IMR-90 (cell line): ENCODE results near the gene FAM131C. TPM values are rescaled to one million over a fixed set of nuclear protein-coding genes. Genes with fewer than 3 reads are reported as not detected.

Source experiments
- ATAC-seq: fragments of 200-7000 bp; cut with Tn5 transposase; 2 replicates; pipeline ENCODE4 v1.9.1; 2020; ENCODE audit warnings: low read depth, mild to moderate bottlenecking, moderate library complexity
- BruUV-seq: library from RNA; stranded (reverse); fragments of 400-500 nt; replicated peaks from 2 replicates; lab custom pipeline; 2021; lab: Mats Ljungman, UMichigan
- CTCF ChIA-PET: fragments of 300-600 bp; formaldehyde crosslinking; extraction: SDS; loops from one replicate; lab custom pipeline; 2021; ENCODE audit warnings: antibody characterized with exemption; lab: Yijun Ruan, JAX
- POLR2A ChIA-PET: fragments of 300-600 bp; sonication (Branson Sonifier 250); formaldehyde crosslinking; loops from one replicate; lab custom pipeline; 2022; ENCODE audit warnings: antibody characterized with exemption; ENCODE audit not compliant: unreplicated experiment; lab: Charles Lee
- DNase-seq: peaks from one replicate; pipeline ENCODE4 v3.0.0; 2013
- H2AFZ ChIP-seq: replicated peaks from 2 replicates; pipeline ENCODE3; 2013; ENCODE audit warnings: low read length, mild to moderate bottlenecking; ENCODE audit not compliant: poor library complexity
- H2AK5ac ChIP-seq: 2 replicates; pipeline ENCODE4 v1.6.1; 2013; ENCODE audit warnings: low read depth, low read length, inconsistent platforms
- H2AK9ac ChIP-seq: replicated peaks from 2 replicates; pipeline ENCODE3; 2013; ENCODE audit warnings: mild to moderate bottlenecking, low read depth, low read length, moderate library complexity; ENCODE audit not compliant: poor library complexity
- H2BK120ac ChIP-seq: 2 replicates; pipeline ENCODE4 v1.6.1; 2013; ENCODE audit warnings: low read depth, low read length, inconsistent platforms
- H2BK15ac ChIP-seq: 3 replicates; pipeline ENCODE4 v1.6.1; 2013; ENCODE audit warnings: low read depth, low read length, inconsistent platforms
- H2BK20ac ChIP-seq: 2 replicates; pipeline ENCODE4 v1.6.1; 2013; ENCODE audit warnings: low read depth, mild to moderate bottlenecking, inconsistent platforms, low read length, moderate library complexity
- H2BK5ac ChIP-seq: 2 replicates; pipeline ENCODE4 v1.6.1; 2013; ENCODE audit warnings: mild to moderate bottlenecking, low read depth, low read length, inconsistent platforms; ENCODE audit not compliant: poor library complexity, severe bottlenecking
- H3K14ac ChIP-seq: replicated peaks from 2 replicates; pipeline ENCODE4 v1.6.1; 2013; ENCODE audit warnings: low read depth, low read length, inconsistent platforms
- H3K18ac ChIP-seq: 2 replicates; pipeline ENCODE4 v1.6.1; 2013; ENCODE audit warnings: low read depth, low read length, control low read depth
- H3K23ac ChIP-seq: 2 replicates; pipeline ENCODE4 v1.6.1; 2013; ENCODE audit warnings: low read depth, low read length, inconsistent platforms
- H3K27ac ChIP-seq: 2 replicates; pipeline ENCODE4 v1.5.1; 2013; ENCODE audit warnings: mild to moderate bottlenecking, control low read depth, low read length; ENCODE audit not compliant: insufficient read depth
- H3K27me3 ChIP-seq: 2 replicates; pipeline ENCODE4 v1.6.1; 2013; ENCODE audit warnings: low read length; ENCODE audit not compliant: control insufficient read depth, insufficient read depth
- H3K36me3 ChIP-seq: 2 replicates; pipeline ENCODE4 v1.6.1; 2013; ENCODE audit warnings: low read length, mixed read lengths; ENCODE audit not compliant: control insufficient read depth, insufficient read depth
- H3K4ac ChIP-seq: 2 replicates; pipeline ENCODE4 v1.6.1; 2013; ENCODE audit warnings: low read depth, low read length, inconsistent platforms
- H3K4me1 ChIP-seq: 2 replicates; pipeline ENCODE4 v1.6.1; 2013; ENCODE audit warnings: low read length, mixed read lengths; ENCODE audit not compliant: control insufficient read depth, insufficient read depth
- H3K4me2 ChIP-seq: 2 replicates; pipeline ENCODE4 v1.6.1; 2013; ENCODE audit warnings: low read depth, mild to moderate bottlenecking, control low read depth, low read length, moderate library complexity
- H3K4me3 ChIP-seq: 2 replicates; pipeline ENCODE4 v1.5.1; 2013; ENCODE audit warnings: low read depth, mild to moderate bottlenecking, control low read depth, low read length, moderate library complexity; ENCODE audit not compliant: insufficient read depth
- H3K56ac ChIP-seq: 2 replicates; pipeline ENCODE4 v1.6.1; 2013; ENCODE audit warnings: low read length, inconsistent platforms; ENCODE audit not compliant: insufficient read depth; ENCODE audit errors: extremely low read depth
- H3K79me1 ChIP-seq, 2 experiments: 2 replicates each; pipeline ENCODE4 v1.6.1; 2013; ENCODE audit warnings: low read length in 2 of 2, inconsistent platforms in 1 of 2, low read depth in 1 of 2
- H3K9ac ChIP-seq: 2 replicates; pipeline ENCODE4 v1.6.1; 2013; ENCODE audit warnings: low read depth, low read length, control low read depth
- H3K9me1 ChIP-seq: 2 replicates; pipeline ENCODE4 v1.6.1; 2013; ENCODE audit warnings: low read length, inconsistent platforms; ENCODE audit not compliant: insufficient read depth
- H3K9me3 ChIP-seq: 2 replicates; pipeline ENCODE4 v1.6.1; 2013; ENCODE audit warnings: low read length; ENCODE audit not compliant: control insufficient read depth, insufficient read depth
- H4K20me1 ChIP-seq: 2 replicates; pipeline ENCODE4 v1.6.1; 2013; ENCODE audit warnings: low read length, inconsistent platforms; ENCODE audit not compliant: insufficient read depth
- H4K5ac ChIP-seq: 2 replicates; pipeline ENCODE4 v1.6.1; 2013; ENCODE audit warnings: mild to moderate bottlenecking, low read depth, low read length, control low read depth
- H4K8ac ChIP-seq, 2 experiments: 2 replicates each; pipeline ENCODE4 v1.6.1; 2013; ENCODE audit warnings: low read depth in 2 of 2, low read length in 2 of 2, control low read depth in 1 of 2, inconsistent platforms in 1 of 2
- H4K91ac ChIP-seq: 2 replicates; pipeline ENCODE4 v1.6.1; 2013; ENCODE audit warnings: low read depth, low read length, inconsistent platforms; ENCODE audit not compliant: insufficient read depth
- CEBPB ChIP-seq: IDR thresholded peaks from 2 replicates; pipeline ENCODE4 v1.6.1; 2012; ENCODE audit warnings: low read depth, low read length, improper control_type of control experiment
- CTCF ChIP-seq: conservative IDR thresholded peaks from 2 replicates; pipeline ENCODE4 v1.5.1; 2012; ENCODE audit warnings: mild to moderate bottlenecking, low read depth, low read length, improper control_type of control experiment
- ELK1 ChIP-seq: fragments of 150-350 bp; IDR thresholded peaks from 2 replicates; pipeline ENCODE4 v1.6.1; 2016; ENCODE audit warnings: low read depth, mild to moderate bottlenecking, low read length, moderate library complexity, borderline replicate concordance
- MAFK ChIP-seq: IDR thresholded peaks from 2 replicates; pipeline ENCODE4 v1.6.1; 2012; ENCODE audit warnings: low read depth, low read length, improper control_type of control experiment
- MXI1 ChIP-seq: IDR thresholded peaks from 2 replicates; pipeline ENCODE4 v1.6.1; 2012; ENCODE audit warnings: low read depth, mild to moderate bottlenecking, low read length, moderate library complexity, borderline replicate concordance
- NFE2L2 ChIP-seq: fragments of 150-350 bp; IDR thresholded peaks from 2 replicates; pipeline ENCODE4 v1.6.1; 2016; ENCODE audit warnings: low read depth, mild to moderate bottlenecking, low read length
- RAD21 ChIP-seq: IDR thresholded peaks from 2 replicates; pipeline ENCODE4 v1.6.1; 2012; ENCODE audit warnings: low read length, improper control_type of control experiment
- RFX5 ChIP-seq: IDR thresholded peaks from 2 replicates; pipeline ENCODE4 v1.8.0; 2012; ENCODE audit warnings: low read depth, mild to moderate bottlenecking, low read length, moderate library complexity
- WGBS, 2 experiments: methylation state at CpG; one replicate each; pipeline versions ENCODE4 v1.1.5 to v1.1.7; 2013; ENCODE audit warnings: missing lambda C conversion rate in 2 of 2; ENCODE audit not compliant: insufficient read length in 1 of 2; ENCODE audit errors: extremely low coverage in 2 of 2; 5-methylcytosine and 5-hydroxymethylcytosine counted together
- dilution Hi-C: fragments of 300-500 bp; cut with HindIII; formaldehyde crosslinking; loops from one replicate; pipeline ENCODE4 v1.14.3; 2018; ENCODE audit warnings: low sequenced_read_pairs; ENCODE audit not compliant: unreplicated experiment
- in situ Hi-C: fragments of 300-500 bp; cut with MboI; formaldehyde crosslinking; loops from 3 replicates; pipeline ENCODE4 v1.14.3; 2019; ENCODE audit warnings: low sequenced_read_pairs, inconsistent platforms, mixed read lengths
- intact Hi-C: fragments of 100-400 bp; cut with micrococcal nuclease; formaldehyde crosslinking; loops from 2 replicates; pipeline ENCODE4 v1.10.0; 2022
- polyA plus RNA-seq, 3 experiments: library from polyadenylated mRNA; depleted of rRNA; stranded (reverse); fragments of >200 nt; gene quantifications; 2 replicates each; pipeline ENCODE4 v1.2.3, GENCODE V29; 2012; ENCODE audit warnings: low replicate concordance in 1 of 3
- total RNA-seq: library from RNA; depleted of rRNA; stranded (reverse); fragments of >200 nt; gene quantifications from 2 replicates; pipeline ENCODE4 v1.2.3, GENCODE V29; 2012

Gene FAM131C
- total and polyA plus RNA-seq, 2 of the 4 experiments (the other 2 are of a cell fraction): 0.18 to 1.0 TPM

GRCh38 chr1:16099412-16099811 lies 26.0 kb upstream of the FAM131C start:
- CTCF ChIA-PET: interaction anchor here (0.5 to 0.6 kb wide), 2 partner anchors 13 to 271 kb away, joined by 3 read pairs; no protein-coding TSS in a partner anchor

More at GRCh38 chr1:16099412-16099811, 26.0 kb upstream of the FAM131C start:
- in situ Hi-C loops: no loop called here
- Histone ChIP-seq H2BK20ac (no peak overlapping the region), H3K27me3 (peaks cover 7% of the 10 kb centered on the region; the same call in 1 of the 2 replicates), H2BK120ac (no peak overlapping the region), H2AK5ac (no peak overlapping the region), H3K4me1 (no peaks in the 10 kb centered on the region), H3K14ac (no peak overlapping the region), H4K5ac (no peak overlapping the region), H3K9ac (no peak overlapping the region), H3K79me1 (no peaks in the 10 kb centered on the region), H3K18ac (no peak overlapping the region), H3K23ac (no peak overlapping the region), H3K9me1 (no peaks in the 10 kb centered on the region), H2BK5ac (no peak overlapping the region), H2AFZ (no peak overlapping the region), H3K4ac (no peak overlapping the region), H3K4me3 (no peak overlapping the region), H3K4me2 (no peak overlapping the region), H2AK9ac (no peak overlapping the region), H2BK15ac (no peak overlapping the region), H3K27ac (no peak overlapping the region), H3K9me3 (no peaks in the 10 kb centered on the region; the same call in 1 of the 2 replicates), H3K36me3 (no peaks in the 10 kb centered on the region), H4K8ac (no peak overlapping the region), H4K20me1 (no peaks in the 10 kb centered on the region), H3K56ac (no peak overlapping the region), H4K91ac (no peak overlapping the region)
- no peak for ATAC-seq
- dilution Hi-C loops: no loop called here
- WGBS, 2 experiments: no CpG with 5 or more reads among the region's 1 CpG
- intact Hi-C loops: no loop called here
- BruUV-seq: no TSS peak
- POLR2A ChIA-PET: interaction anchor here (0.5 kb wide), 1 partner anchor 22 kb away, joined by 8 read pairs; no protein-coding TSS in a partner anchor
- no peak for DNase-seq
- no peak for TF ChIP-seq RFX5
- TF ChIP-seq ELK1: no peak
- TF ChIP-seq CTCF: no peak
- TF ChIP-seq MAFK: no peak
- TF ChIP-seq RAD21: no peak
- no peak for TF ChIP-seq CEBPB
- no peak for TF ChIP-seq MXI1
- TF ChIP-seq NFE2L2: no peak
